Psoas muscle (tissue), 8 donors: ENCODE measurements around the gene ADAD1. TPM values are rescaled to one million over a fixed set of nuclear protein-coding genes. Genes with fewer than 3 reads are reported as not detected.
"Not testable (repeated sequence)": the region's sequence is repeated elsewhere in the genome, so short reads cannot be mapped to it uniquely, and the experiment has no call there.

Experiments
- ATAC-seq, 4 donors: fragments of 200-7000 bp; cut with Tn5 transposase; one replicate each; pipeline ENCODE4 v1.9.1; 2020; ENCODE audit warnings: moderate library complexity in 3 of 4, mild to moderate bottlenecking in 2 of 4
- DNase-seq, 2 donors: peaks; one replicate each; pipeline ENCODE4 v3.0.0-alpha.2; 2020
- H3K27ac ChIP-seq: fragments of 200-600 bp; one replicate; pipeline ENCODE4 v1.8.0; 2022
- H3K27me3 ChIP-seq, 3 donors: fragments of 200-600 bp in 1 of 3; one replicate each; pipeline versions ENCODE4 v1.6.1 to v1.8.0; 2013 to 2022; ENCODE audit warnings: low read length in 2 of 3, mild to moderate bottlenecking in 2 of 3, moderate library complexity in 1 of 3; ENCODE audit not compliant: insufficient read depth in 3 of 3
- H3K36me3 ChIP-seq, 2 donors: fragments of 200-600 bp in 1 of 2; one replicate each; pipeline versions ENCODE4 v1.6.1 to v1.8.0; 2013 to 2022; ENCODE audit warnings: low read depth in 1 of 2, mild to moderate bottlenecking in 1 of 2, moderate library complexity in 1 of 2; ENCODE audit not compliant: insufficient read depth in 1 of 2
- H3K4me1 ChIP-seq: fragments of 200-600 bp; one replicate; pipeline ENCODE4 v1.8.0; 2022
- H3K4me3 ChIP-seq: fragments of 200-600 bp; one replicate; pipeline ENCODE4 v1.8.0; 2022; ENCODE audit warnings: mild to moderate bottlenecking
- H3K9me3 ChIP-seq: fragments of 200-600 bp; one replicate; pipeline ENCODE4 v1.8.0; 2022
- WGBS, 3 donors: extraction: QIAGEN DNeasy Blood & Tissue Kit; methylation state at CpG; one replicate each; pipeline versions ENCODE4 v1.1.6 to v1.1.7; 2013; 5-methylcytosine and 5-hydroxymethylcytosine counted together
- intact Hi-C, 2 donors: fragments of 100-400 bp; cut with DNase I; formaldehyde crosslinking; loops; one replicate each; pipeline versions ENCODE4 v1.11.0 to v1.14.2; 2022
- polyA plus RNA-seq, 3 donors: library from polyadenylated mRNA; stranded (reverse); fragments of 200-250 nt; gene quantifications; one replicate each; pipeline ENCODE4 v1.2.3, GENCODE V29; 2013
- total RNA-seq, 4 donors: library from RNA; stranded (reverse); fragmentation: NEBNext Ultra II Directional in 2 of 4; extraction: Animal tissue kit (Norgen Biotek cat#: 25700) in 2 of 4; gene quantifications; one replicate each; pipeline versions ENCODE4 v1.2.1 to v1.2.4, GENCODE V29; 2021 to 2023
- TF ChIP-seq, protein P1 (sequence below): fragments of 200-600 bp; IDR thresholded peaks from one replicate; pipeline ENCODE4 v1.8.0; 2022; ENCODE audit warnings: antibody characterized with exemption
- donor health status: healthy with polysubstance abuse.
- donor health status: DM: no; HTN: no; CAD: no; lungs with moderate emphysema.
- donor health status: Bipolar disorder and iron deficiency.
- donor health status: healthy.
- donor health status: DM: yes; HTN: yes; CAD: no.
- donor health status: DM: no; HTN: no; CAD: no.
- donor health status: DM: no; HTN: no; CAD: no.
- donor health status: DM: yes; HTN: yes; CAD: no.

The ADAD1 gene
- total and polyA plus RNA-seq, 7 donors = not detected

GRCh38 chr4:122364700-122365404 is 14.0 kb upstream of the ADAD1 start:
- TF ChIP-seq, protein P1, sequence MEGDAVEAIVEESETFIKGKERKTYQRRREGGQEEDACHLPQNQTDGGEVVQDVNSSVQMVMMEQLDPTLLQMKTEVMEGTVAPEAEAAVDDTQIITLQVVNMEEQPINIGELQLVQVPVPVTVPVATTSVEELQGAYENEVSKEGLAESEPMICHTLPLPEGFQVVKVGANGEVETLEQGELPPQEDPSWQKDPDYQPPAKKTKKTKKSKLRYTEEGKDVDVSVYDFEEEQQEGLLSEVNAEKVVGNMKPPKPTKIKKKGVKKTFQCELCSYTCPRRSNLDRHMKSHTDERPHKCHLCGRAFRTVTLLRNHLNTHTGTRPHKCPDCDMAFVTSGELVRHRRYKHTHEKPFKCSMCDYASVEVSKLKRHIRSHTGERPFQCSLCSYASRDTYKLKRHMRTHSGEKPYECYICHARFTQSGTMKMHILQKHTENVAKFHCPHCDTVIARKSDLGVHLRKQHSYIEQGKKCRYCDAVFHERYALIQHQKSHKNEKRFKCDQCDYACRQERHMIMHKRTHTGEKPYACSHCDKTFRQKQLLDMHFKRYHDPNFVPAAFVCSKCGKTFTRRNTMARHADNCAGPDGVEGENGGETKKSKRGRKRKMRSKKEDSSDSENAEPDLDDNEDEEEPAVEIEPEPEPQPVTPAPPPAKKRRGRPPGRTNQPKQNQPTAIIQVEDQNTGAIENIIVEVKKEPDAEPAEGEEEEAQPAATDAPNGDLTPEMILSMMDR = no peak
- intact Hi-C loops = no loop called here
- Histone ChIP-seq H3K27me3 (no peaks in the 10 kb centered on the region), H3K27ac (no peak overlapping the region), H3K4me1 (no peaks in the 10 kb centered on the region), H3K36me3 (peaks cover 0 to 33% of the 10 kb centered on the region in 2 donors), H3K4me3 (no peak overlapping the region), H3K9me3 (no peaks in the 10 kb centered on the region)
- WGBS, 3 donors = 87 to 95% (median 93%) methylated on average over 18 of the region's 18 CpGs
- peak in 1 of 2 donors; percentile 28 for DNase-seq
- no peak for ATAC-seq

DNA sequence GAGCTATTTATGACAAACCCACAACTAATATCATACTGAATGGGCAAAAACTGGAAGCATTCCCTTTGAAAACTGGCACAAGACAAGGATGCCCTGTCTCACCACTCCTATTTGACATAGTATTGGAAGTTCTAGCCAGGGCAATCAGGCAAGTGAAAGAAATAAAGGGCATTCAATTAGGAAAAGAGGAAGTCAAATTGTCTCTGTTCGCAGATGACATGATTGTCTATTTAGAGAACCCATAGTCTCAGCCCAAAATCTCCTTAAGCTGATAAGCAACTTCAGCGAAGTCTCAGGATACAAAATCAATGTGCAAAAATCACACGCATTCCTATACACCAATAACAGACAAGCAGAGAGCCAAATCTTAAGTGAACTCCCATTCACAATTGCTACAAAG is 10.0 kb upstream of the ADAD1 start:
- DNase-seq, H3K36me3 ChIP-seq, ATAC-seq, H3K27ac ChIP-seq, intact Hi-C loops, H3K4me3 ChIP-seq, H3K27me3 ChIP-seq, H3K4me1 ChIP-seq, H3K9me3 ChIP-seq: not testable (repeated sequence)
- WGBS, 3 donors = 82 to 91% (median 91%) methylated on average over 3 of the region's 3 CpGs

DNA sequence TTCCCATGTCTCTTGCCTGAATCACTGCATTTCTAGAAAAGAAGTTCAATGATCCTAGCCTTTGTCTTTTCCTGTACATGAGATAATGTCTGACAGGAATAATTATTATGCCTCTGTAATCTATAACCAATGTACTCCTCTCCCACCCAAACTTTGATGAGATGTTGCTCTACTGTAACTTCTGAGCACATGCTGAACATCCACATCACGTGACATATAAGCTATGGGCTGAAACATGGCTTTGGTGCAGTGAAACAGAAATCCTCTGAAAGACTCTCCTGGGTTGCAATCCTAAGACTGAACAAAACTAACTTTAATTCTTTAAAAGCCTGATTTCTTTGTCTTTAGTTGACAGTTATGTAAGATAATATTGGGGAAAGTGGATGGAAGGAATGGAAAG is 1.5 kb upstream of the ADAD1 start:
- intact Hi-C loops = no loop called here
- TF ChIP-seq, protein P1 = no peak
- WGBS, 3 donors = 81 to 86% (median 83%) methylated on average over 1 of the region's 1 CpG
- no peak for DNase-seq
- Histone ChIP-seq H3K27ac (no peak overlapping the region), H3K27me3 (no peaks in the 10 kb centered on the region), H3K4me1 (no peaks in the 10 kb centered on the region), H3K4me3 (no peak overlapping the region), H3K36me3 (no peaks in the 10 kb centered on the region), H3K9me3 (no peaks in the 10 kb centered on the region)
- no peak for ATAC-seq

DNA sequence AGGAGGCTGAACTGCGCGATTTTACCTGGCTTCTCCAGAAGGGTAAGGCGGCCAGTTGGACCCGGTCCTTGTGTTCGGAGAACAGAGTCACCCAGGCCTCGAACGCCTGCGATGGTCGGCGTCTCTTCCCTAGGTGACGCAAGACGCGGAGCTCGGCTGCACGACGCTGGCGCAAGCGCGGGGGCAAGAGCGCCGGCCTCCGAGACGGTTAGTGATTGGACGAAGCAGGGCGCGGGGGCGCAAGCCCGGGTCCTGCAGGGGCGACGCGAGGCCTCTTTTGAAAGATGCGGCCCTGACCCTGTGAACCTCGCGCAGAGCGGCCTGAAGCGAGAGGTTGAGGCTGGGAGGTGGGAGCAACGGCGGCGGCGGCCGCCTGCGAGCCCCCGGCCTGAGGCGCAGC is 428 bp downstream of the ADAD1 start:
- no peaks in the 10 kb centered on the region for H3K36me3 ChIP-seq
- ATAC-seq = no peak
- H3K4me1 ChIP-seq = no peaks in the 10 kb centered on the region
- peak in 1 of 2 donors; percentile 25 for DNase-seq
- intact Hi-C loops = no loop called here
- no peak overlapping the region for H3K27ac ChIP-seq
- H3K27me3 ChIP-seq = no peaks in the 10 kb centered on the region
- WGBS, 3 donors = 93 to 96% (median 96%) methylated on average over 40 to 44 of the region's 44 CpGs
- no peak overlapping the region for H3K4me3 ChIP-seq
- TF ChIP-seq, protein P1 = no peak
- no peaks in the 10 kb centered on the region for H3K9me3 ChIP-seq

GRCh38 chr4:122383341-122383740 is 4.5 kb downstream of the ADAD1 start:
- no peak overlapping the region for H3K27ac ChIP-seq
- no peak overlapping the region for H3K4me3 ChIP-seq
- H3K9me3 ChIP-seq = peaks cover 7% of the 10 kb centered on the region
- intact Hi-C loops = no loop called here
- TF ChIP-seq, protein P1 = no peak
- H3K36me3 ChIP-seq = no peaks in the 10 kb centered on the region
- H3K27me3 ChIP-seq = no peaks in the 10 kb centered on the region
- ATAC-seq = no peak
- no peak for DNase-seq
- no peaks in the 10 kb centered on the region for H3K4me1 ChIP-seq
- WGBS, 3 donors = 65 to 70% (median 69%) methylated on average over 4 of the region's 4 CpGs
